Breast epithelium (tissue), 3 donors: Measurements from ENCODE around the gene ACVR1B.

Source experiments
- CTCF ChIP-seq, 3 donors: fragments of 450-650 bp; IDR thresholded peaks; one replicate each; pipeline ENCODE4 v1.5.1; 2016 to 2017; ENCODE audit warnings: antibody characterized with exemption in 3 of 3, mild to moderate bottlenecking in 3 of 3, moderate library complexity in 3 of 3
- POLR2A ChIP-seq: fragments of 450-650 bp; IDR thresholded peaks from one replicate; pipeline ENCODE4 v1.6.1; 2016; ENCODE audit warnings: antibody characterized with exemption, mild to moderate bottlenecking, moderate library complexity
- POLR2AphosphoS5 ChIP-seq, 3 donors: sonication (generic); formaldehyde crosslinking; IDR thresholded peaks; one replicate each; pipeline ENCODE4 v1.6.1; 2017; ENCODE audit warnings: antibody characterized with exemption in 3 of 3

- TF ChIP-seq CTCF (IDR thresholded peaks at IDR 0.05) (no peak), POLR2AphosphoS5 (IDR thresholded peaks at IDR 0.05) (no peak), POLR2A (no peak)
Observed at GRCh38 chr12:51953089-51953488, 1.6 kb downstream of the ACVR1B start.
